Measurements from ENCODE around the gene CFTR.
"Not testable (repeated sequence)": the region's sequence is repeated elsewhere in the genome, so short reads cannot be mapped to it uniquely, and the experiment has no call there.

Gene CFTR

DNA sequence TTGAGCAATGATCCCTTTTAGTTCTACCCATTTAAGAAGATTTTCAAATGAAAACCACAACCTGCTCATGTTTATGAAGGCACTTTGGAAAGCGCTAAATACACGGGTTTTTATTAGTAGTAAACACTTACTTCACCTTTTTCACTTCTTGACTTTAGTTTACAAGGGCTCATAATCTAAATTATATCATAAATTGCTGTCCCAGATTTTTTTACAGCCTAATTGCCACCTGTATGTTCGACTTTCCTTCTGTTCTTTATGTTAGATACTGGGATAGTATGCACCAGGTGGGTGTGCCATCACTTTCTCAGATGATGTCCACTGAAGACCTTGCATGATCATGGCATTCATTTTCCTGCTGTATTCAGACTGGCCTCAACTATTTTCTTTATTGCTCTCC, 22.5 kb downstream of the CFTR start:
- Histone ChIP-seq H3K27me3 (ENCODE audit: control insufficient read depth, insufficient read depth, low read length) (no peaks in the 10 kb centered on the region), H3K9ac (ENCODE audit: low read length) (no peak overlapping the region), H3K27ac (ENCODE audit: low read length) (no peak overlapping the region), H3K9me3 (ENCODE audit: control insufficient read depth, low read depth, low read length) (no peaks in the 10 kb centered on the region), H3K36me3 (ENCODE audit: control insufficient read depth, low read depth, low read length) (no peaks in the 10 kb centered on the region), H3K4me1 (ENCODE audit: control insufficient read depth, low read depth, low read length) (no peaks in the 10 kb centered on the region), H3K4me3 (ENCODE audit: low read length) (no peak overlapping the region)

DNA sequence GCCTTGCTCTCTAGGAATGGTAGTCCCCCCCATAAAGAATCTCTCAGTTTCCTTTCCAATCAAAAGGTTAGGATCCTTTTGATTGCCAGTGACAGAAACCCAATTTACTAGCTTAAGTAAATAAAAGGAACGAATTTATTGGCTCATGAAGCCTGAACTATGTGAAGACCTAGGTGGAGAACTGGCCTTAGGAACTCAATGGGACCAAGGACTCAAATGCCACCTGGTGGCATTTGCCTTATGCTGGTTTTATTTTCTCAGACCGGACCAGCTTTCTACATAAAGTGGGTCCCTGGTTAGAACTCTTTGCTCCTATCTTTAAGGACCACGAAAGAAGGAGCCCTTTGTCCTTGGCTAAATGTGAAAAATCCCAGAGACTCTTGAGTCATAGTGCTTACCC, 25.4 kb downstream of the CFTR start:
- H3K9ac ChIP-seq (ENCODE audit: low read length): no peak overlapping the region
- H3K27ac ChIP-seq (ENCODE audit: low read length): no peak overlapping the region
- H3K27me3 ChIP-seq (ENCODE audit: control insufficient read depth, insufficient read depth, low read length): no peaks in the 10 kb centered on the region
- H3K36me3 ChIP-seq (ENCODE audit: control insufficient read depth, low read depth, low read length): no peaks in the 10 kb centered on the region
- no peaks in the 10 kb centered on the region for H3K4me1 ChIP-seq (ENCODE audit: control insufficient read depth, low read depth, low read length)
- H3K4me3 ChIP-seq (ENCODE audit: low read length): no peak overlapping the region
- H3K9me3 ChIP-seq (ENCODE audit: control insufficient read depth, low read depth, low read length): no peaks in the 10 kb centered on the region

DNA sequence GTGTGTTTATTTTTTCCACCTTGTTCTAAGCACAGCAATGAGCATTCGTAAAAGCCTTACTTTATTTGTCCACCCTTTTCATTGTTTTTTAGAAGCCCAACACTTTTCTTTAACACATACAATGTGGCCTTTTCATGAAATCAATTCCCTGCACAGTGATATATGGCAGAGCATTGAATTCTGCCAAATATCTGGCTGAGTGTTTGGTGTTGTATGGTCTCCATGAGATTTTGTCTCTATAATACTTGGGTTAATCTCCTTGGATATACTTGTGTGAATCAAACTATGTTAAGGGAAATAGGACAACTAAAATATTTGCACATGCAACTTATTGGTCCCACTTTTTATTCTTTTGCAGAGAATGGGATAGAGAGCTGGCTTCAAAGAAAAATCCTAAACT, 28.9 kb downstream of the CFTR start:
- H3K36me3 ChIP-seq (ENCODE audit: control insufficient read depth, low read depth, low read length): no peaks in the 10 kb centered on the region
- H3K4me1 ChIP-seq (ENCODE audit: control insufficient read depth, low read depth, low read length): no peaks in the 10 kb centered on the region
- no peak overlapping the region for H3K27ac ChIP-seq (ENCODE audit: low read length)
- no peak overlapping the region for H3K4me3 ChIP-seq (ENCODE audit: low read length)
- H3K9me3 ChIP-seq (ENCODE audit: control insufficient read depth, low read depth, low read length): no peaks in the 10 kb centered on the region
- no peak overlapping the region for H3K9ac ChIP-seq (ENCODE audit: low read length)
- H3K27me3 ChIP-seq (ENCODE audit: control insufficient read depth, insufficient read depth, low read length): no peaks in the 10 kb centered on the region

DNA sequence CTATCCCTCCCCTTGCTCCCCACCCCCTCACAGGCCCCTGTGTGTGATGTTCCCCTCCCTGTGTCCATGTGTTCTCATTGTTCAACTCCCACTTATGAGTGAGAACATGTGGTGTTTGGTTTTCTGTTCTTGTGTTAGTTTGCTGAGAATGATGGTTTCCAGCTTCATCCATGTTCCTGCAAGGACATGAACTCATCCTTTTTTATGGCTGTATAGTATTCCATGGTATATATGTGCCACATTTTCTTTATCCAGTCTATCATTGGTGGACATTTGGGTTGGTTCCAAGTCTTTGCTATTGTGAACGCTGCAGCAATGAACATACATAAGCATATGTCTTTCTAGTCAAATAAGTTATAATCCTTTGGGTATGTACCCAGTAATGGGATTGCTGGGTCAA, 37.4 kb downstream of the CFTR start:
- not testable (repeated sequence) for H3K9ac ChIP-seq (ENCODE audit: low read length); H3K36me3 ChIP-seq (ENCODE audit: control insufficient read depth, low read depth, low read length); H3K9me3 ChIP-seq (ENCODE audit: control insufficient read depth, low read depth, low read length); H3K27ac ChIP-seq (ENCODE audit: low read length); H3K4me3 ChIP-seq (ENCODE audit: low read length); H3K27me3 ChIP-seq (ENCODE audit: control insufficient read depth, insufficient read depth, low read length); H3K4me1 ChIP-seq (ENCODE audit: control insufficient read depth, low read depth, low read length)

DNA sequence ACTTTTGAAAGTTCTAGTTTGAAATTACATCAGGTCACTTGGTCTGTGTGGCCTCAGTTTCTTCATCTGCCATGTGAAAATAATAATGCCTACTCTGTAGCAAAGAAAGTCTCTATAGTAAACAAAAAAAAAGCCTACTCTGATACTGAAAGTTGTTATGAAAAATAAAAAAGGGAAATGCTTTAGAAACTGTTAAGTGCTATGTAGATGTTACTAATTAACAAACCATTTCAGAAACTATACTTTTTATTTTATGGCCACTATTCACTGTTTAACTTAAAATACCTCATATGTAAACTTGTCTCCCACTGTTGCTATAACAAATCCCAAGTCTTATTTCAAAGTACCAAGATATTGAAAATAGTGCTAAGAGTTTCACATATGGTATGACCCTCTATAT, 50.6 kb downstream of the CFTR start:
- H3K9me3 ChIP-seq (ENCODE audit: control insufficient read depth, low read depth, low read length): no peaks in the 10 kb centered on the region
- no peaks in the 10 kb centered on the region for H3K27me3 ChIP-seq (ENCODE audit: control insufficient read depth, insufficient read depth, low read length)
- H3K36me3 ChIP-seq (ENCODE audit: control insufficient read depth, low read depth, low read length): no peaks in the 10 kb centered on the region
- H3K4me1 ChIP-seq (ENCODE audit: control insufficient read depth, low read depth, low read length): no peaks in the 10 kb centered on the region
- no peak overlapping the region for H3K4me3 ChIP-seq (ENCODE audit: low read length)
- H3K27ac ChIP-seq (ENCODE audit: low read length): no peak overlapping the region
- no peak overlapping the region for H3K9ac ChIP-seq (ENCODE audit: low read length)

DNA sequence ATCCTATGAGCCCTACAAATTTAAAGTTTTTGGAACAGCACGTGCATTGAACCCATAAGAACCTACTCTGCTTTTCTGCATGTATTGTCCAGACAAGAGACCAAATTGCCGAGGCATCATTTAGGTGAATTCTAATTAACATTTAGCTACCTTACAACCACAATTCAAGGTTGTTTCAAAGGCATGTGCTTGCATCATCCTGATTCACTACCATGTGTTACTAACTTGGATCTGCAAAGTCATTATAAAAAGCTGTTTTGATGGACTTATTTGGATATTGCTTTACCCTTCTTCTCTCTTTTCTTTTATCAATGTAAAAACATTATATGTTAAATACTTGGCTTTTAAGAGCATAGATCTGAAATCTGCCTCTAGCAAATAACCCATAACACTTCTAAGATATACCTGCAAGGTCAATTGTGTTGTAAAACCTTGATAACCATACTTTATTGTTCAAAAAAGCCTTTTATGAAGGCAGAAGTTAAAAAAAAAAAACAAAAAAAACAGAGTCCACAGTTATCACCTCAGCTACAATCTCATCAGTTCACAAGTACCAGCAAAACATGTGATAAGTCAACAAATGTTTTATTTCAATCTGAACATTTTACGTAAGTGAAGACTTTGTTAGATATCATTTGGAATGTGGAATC, 51.9 kb downstream of the CFTR start:
- Histone ChIP-seq H3K4me3 (ENCODE audit: low read length) (no peak overlapping the region), H3K9ac (ENCODE audit: low read length) (no peak overlapping the region), H3K9me3 (ENCODE audit: control insufficient read depth, low read depth, low read length) (no peaks in the 10 kb centered on the region), H3K4me1 (ENCODE audit: control insufficient read depth, low read depth, low read length) (no peaks in the 10 kb centered on the region), H3K36me3 (ENCODE audit: control insufficient read depth, low read depth, low read length) (no peaks in the 10 kb centered on the region), H3K27me3 (ENCODE audit: control insufficient read depth, insufficient read depth, low read length) (no peaks in the 10 kb centered on the region), H3K27ac (ENCODE audit: low read length) (no peak overlapping the region)

DNA sequence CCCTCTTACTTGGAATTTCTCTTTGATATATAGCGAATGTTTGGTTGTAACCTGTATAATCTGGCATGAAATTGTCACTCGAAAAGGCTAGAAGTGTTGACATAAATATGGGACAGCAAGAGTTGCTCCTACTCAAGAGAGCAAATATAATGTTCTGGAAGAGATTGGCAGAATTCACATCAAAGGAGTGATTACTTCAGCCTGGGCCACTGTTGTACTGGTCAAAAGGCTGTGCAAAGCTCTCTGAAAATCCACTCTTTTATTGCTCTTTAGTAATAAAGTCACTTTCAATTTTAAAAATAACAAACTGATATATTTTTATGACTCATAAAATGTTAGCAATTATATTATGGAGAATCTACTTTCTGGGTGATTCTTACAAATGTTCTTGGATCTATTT, 58.2 kb downstream of the CFTR start:
- no peaks in the 10 kb centered on the region for H3K36me3 ChIP-seq (ENCODE audit: control insufficient read depth, low read depth, low read length)
- no peaks in the 10 kb centered on the region for H3K27me3 ChIP-seq (ENCODE audit: control insufficient read depth, insufficient read depth, low read length)
- no peak overlapping the region for H3K4me3 ChIP-seq (ENCODE audit: low read length)
- H3K27ac ChIP-seq (ENCODE audit: low read length): no peak overlapping the region
- H3K9me3 ChIP-seq (ENCODE audit: control insufficient read depth, low read depth, low read length): no peaks in the 10 kb centered on the region
- H3K4me1 ChIP-seq (ENCODE audit: control insufficient read depth, low read depth, low read length): no peaks in the 10 kb centered on the region
- no peak overlapping the region for H3K9ac ChIP-seq (ENCODE audit: low read length)

DNA sequence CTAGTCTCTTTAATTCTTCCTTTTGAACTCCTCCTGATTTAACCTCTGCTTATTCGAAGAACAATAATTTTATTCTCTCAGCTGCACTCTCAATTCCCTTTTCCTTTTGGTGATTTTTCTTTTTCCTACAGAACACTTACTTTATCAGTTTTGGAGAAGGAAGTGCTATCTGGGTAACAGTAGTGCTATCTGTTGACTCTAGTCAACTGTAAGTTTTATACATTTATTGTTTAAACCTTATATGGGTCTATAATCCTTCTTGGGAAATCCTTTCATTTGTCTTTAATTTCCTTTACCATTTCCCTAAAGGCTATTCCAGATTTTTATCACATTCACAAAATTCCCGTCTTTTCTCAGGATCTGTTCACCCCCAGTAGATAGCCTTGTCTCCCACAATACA, 64.2 kb downstream of the CFTR start:
- Histone ChIP-seq H3K9me3 (ENCODE audit: control insufficient read depth, low read depth, low read length) (no peaks in the 10 kb centered on the region), H3K4me1 (ENCODE audit: control insufficient read depth, low read depth, low read length) (peaks cover 4% of the 10 kb centered on the region), H3K4me3 (ENCODE audit: low read length) (no peak overlapping the region), H3K27ac (ENCODE audit: low read length) (no peak overlapping the region), H3K36me3 (ENCODE audit: control insufficient read depth, low read depth, low read length) (no peaks in the 10 kb centered on the region), H3K27me3 (ENCODE audit: control insufficient read depth, insufficient read depth, low read length) (no peaks in the 10 kb centered on the region), H3K9ac (ENCODE audit: low read length) (no peak overlapping the region)

DNA sequence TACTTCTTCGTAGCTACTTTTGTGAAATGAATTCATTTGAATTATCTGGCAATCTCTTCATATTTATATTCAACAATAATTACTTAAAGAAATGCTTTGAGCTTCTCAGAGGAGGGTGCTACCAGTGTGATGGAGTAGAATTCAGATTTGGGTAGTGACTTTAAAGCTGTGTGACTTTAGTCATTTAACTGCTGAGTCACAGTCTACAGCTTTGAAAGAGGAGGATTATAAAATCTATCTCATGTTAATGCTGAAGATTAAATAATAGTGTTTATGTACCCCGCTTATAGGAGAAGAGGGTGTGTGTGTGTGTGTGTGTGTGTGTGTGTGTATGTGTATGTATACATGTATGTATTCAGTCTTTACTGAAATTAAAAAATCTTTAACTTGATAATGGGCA, 68.2 kb downstream of the CFTR start:
- Histone ChIP-seq H3K4me3 (ENCODE audit: low read length) (no peak overlapping the region), H3K4me1 (ENCODE audit: control insufficient read depth, low read depth, low read length) (peaks cover 4% of the 10 kb centered on the region), H3K9ac (ENCODE audit: low read length) (no peak overlapping the region), H3K36me3 (ENCODE audit: control insufficient read depth, low read depth, low read length) (no peaks in the 10 kb centered on the region), H3K27me3 (ENCODE audit: control insufficient read depth, insufficient read depth, low read length) (no peaks in the 10 kb centered on the region), H3K27ac (ENCODE audit: low read length) (no peak overlapping the region), H3K9me3 (ENCODE audit: control insufficient read depth, low read depth, low read length) (no peaks in the 10 kb centered on the region)

DNA sequence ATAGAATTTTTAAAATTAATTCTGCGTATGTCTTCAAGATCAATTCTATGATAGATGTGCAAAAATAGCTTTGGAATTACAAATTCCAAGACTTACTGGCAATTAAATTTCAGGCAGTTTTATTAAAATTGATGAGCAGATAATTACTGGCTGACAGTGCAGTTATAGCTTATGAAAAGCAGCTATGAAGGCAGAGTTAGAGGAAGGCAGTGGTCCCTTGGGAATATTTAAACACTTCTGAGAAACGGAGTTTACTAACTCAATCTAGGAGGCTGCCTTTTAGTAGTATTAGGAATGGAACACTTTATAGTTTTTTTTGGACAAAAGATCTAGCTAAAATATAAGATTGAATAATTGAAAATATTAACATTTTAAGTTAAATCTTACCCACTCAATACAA, 70.8 kb downstream of the CFTR start:
- Histone ChIP-seq H3K36me3 (ENCODE audit: control insufficient read depth, low read depth, low read length) (no peaks in the 10 kb centered on the region), H3K9me3 (ENCODE audit: control insufficient read depth, low read depth, low read length) (no peaks in the 10 kb centered on the region), H3K4me1 (ENCODE audit: control insufficient read depth, low read depth, low read length) (peaks cover 4% of the 10 kb centered on the region), H3K27ac (ENCODE audit: low read length) (no peak overlapping the region), H3K9ac (ENCODE audit: low read length) (no peak overlapping the region), H3K4me3 (ENCODE audit: low read length) (no peak overlapping the region), H3K27me3 (ENCODE audit: control insufficient read depth, insufficient read depth, low read length) (no peaks in the 10 kb centered on the region)

DNA sequence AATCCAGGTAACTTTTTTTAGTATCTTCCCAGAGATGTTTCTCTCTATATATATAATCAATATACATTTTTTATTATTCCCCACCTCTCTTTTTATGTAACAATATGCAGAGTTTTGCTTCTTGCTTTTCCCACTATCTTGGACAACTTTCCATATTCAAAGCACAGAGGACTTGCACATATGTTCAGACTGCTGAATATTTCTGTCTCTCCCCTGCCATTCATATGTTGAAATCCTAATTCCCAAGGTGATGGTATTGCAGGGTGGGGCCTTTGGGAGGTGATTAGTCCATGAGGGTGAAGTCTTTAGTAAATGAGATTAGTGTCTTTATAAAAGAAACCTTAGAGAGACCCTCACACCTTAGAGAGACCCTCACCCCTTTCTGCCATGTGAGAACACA, 72.8 kb downstream of the CFTR start:
- no peaks in the 10 kb centered on the region for H3K36me3 ChIP-seq (ENCODE audit: control insufficient read depth, low read depth, low read length)
- H3K9me3 ChIP-seq (ENCODE audit: control insufficient read depth, low read depth, low read length): no peaks in the 10 kb centered on the region
- H3K9ac ChIP-seq (ENCODE audit: low read length): no peak overlapping the region
- H3K27ac ChIP-seq (ENCODE audit: low read length): no peak overlapping the region
- peaks cover 1% of the 10 kb centered on the region for H3K4me1 ChIP-seq (ENCODE audit: control insufficient read depth, low read depth, low read length)
- H3K27me3 ChIP-seq (ENCODE audit: control insufficient read depth, insufficient read depth, low read length): no peaks in the 10 kb centered on the region
- no peak overlapping the region for H3K4me3 ChIP-seq (ENCODE audit: low read length)

DNA sequence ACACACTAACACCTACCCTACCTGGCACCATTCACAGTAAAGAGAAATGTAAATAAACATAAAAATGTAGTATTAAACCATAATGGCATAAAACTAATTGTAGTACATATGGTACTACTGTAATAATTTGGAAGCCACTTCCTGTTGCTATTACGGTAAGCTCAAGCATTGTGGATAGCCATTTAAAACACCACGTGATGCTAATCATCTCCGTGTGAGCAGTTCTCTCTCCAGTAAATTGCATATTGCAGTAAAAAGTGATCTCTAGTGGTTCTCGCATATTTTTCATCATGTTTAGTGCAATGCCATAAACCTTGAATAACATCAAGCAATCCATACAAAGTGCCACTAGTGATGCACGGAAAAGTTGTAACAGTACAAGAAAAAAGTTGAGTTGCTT, 75.4 kb downstream of the CFTR start:
- no peaks in the 10 kb centered on the region for H3K36me3 ChIP-seq (ENCODE audit: control insufficient read depth, low read depth, low read length)
- H3K27me3 ChIP-seq (ENCODE audit: control insufficient read depth, insufficient read depth, low read length): no peaks in the 10 kb centered on the region
- H3K27ac ChIP-seq (ENCODE audit: low read length): no peak overlapping the region
- no peaks in the 10 kb centered on the region for H3K4me1 ChIP-seq (ENCODE audit: control insufficient read depth, low read depth, low read length)
- no peak overlapping the region for H3K4me3 ChIP-seq (ENCODE audit: low read length)
- H3K9me3 ChIP-seq (ENCODE audit: control insufficient read depth, low read depth, low read length): no peaks in the 10 kb centered on the region
- no peak overlapping the region for H3K9ac ChIP-seq (ENCODE audit: low read length)

All from iPS-18a (cell line).